Mesothelial cell of epicardium (in vitro differentiated cells): ENCODE results near the gene CA5A. TPM values are rescaled to one million over a fixed set of nuclear protein-coding genes. Genes with fewer than 3 reads are reported as not detected.

Experiments used
- DNase-seq, 2 experiments: peaks; one replicate each; pipeline ENCODE4 v3.0.0; 2021; ENCODE audit warnings: low spot score in 2 of 2; ENCODE audit not compliant: unreplicated experiment in 2 of 2
- H3K27ac Mint-ChIP-seq: 2 replicates; pipeline ENCODE4 v1.8.0; 2021; ENCODE audit warnings: mixed read lengths
- H3K27me3 Mint-ChIP-seq: 2 replicates; pipeline ENCODE4 v1.8.0; 2021; ENCODE audit warnings: low read depth, mixed read lengths
- H3K36me3 Mint-ChIP-seq: 2 replicates; pipeline ENCODE4 v1.8.0; 2021; ENCODE audit warnings: mixed read lengths
- H3K4me1 Mint-ChIP-seq: 2 replicates; pipeline ENCODE4 v1.8.0; 2021; ENCODE audit warnings: mixed read lengths
- H3K4me3 Mint-ChIP-seq: 2 replicates; pipeline ENCODE4 v1.8.0; 2021; ENCODE audit warnings: mild to moderate bottlenecking, moderate library complexity, mixed read lengths
- H3K9me3 Mint-ChIP-seq: 2 replicates; pipeline ENCODE4 v1.8.0; 2021; ENCODE audit warnings: mixed read lengths
- total RNA-seq: library from RNA; stranded (reverse); gene quantifications from 3 replicates; pipeline ENCODE4 v1.2.1, GENCODE V29; 2021
- TF ChIP-seq, protein P1 (sequence below): fragments of 200-600 bp; sonication (generic); IDR thresholded peaks from one replicate; pipeline ENCODE4 v1.5.0; 2021; ENCODE audit warnings: antibody characterized with exemption; ENCODE audit not compliant: unreplicated experiment

Gene CA5A
- total RNA-seq, 1 donor from 2014 or later, result not detected

DNA sequence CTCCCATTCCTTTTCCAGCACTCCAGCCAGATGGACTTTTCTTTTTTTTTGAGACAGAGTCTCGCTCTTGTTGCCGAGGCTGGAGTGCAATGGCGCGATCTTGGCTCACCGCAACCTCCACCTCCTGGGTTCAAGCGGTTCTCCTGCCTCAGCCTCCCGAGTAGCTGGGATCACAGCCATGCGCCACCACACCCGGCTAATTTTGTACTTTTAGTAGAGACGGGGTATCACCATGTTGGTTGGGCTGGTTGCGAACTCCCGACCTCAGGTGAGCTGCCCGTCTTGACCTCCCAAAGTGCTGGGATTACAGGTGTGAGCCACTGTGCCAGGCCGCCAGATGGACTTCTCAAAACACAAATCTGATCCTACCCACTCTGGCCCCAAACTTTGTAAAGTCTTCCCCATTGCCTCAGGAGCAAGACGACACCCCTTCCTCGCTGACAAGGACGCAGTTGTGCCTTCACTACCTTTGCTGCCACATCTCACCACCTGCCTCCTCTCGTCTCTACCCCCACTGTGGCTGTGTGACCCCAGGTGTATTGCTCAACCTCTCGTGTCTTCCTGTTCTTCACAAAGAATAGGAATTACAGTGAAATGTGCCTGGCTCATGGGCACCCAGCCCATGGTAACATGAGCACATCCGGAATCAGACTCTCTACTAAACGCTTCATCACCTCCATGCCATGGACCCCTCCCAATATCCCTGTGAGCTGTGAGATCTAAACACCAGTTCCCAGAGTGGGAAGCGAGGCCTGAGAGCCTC lies 11.2 kb upstream of the CA5A start:
- Mint-ChIP-seq H3K4me3 (no peak overlapping the region), H3K9me3 (no peaks in the 10 kb centered on the region), H3K36me3 (no peaks in the 10 kb centered on the region), H3K27ac (peak overlapping the region; percentile 99), H3K27me3 (no peaks in the 10 kb centered on the region), H3K4me1 (peaks cover 33% of the 10 kb centered on the region)
- DNase-seq, result no peak
- TF ChIP-seq, protein P1, sequence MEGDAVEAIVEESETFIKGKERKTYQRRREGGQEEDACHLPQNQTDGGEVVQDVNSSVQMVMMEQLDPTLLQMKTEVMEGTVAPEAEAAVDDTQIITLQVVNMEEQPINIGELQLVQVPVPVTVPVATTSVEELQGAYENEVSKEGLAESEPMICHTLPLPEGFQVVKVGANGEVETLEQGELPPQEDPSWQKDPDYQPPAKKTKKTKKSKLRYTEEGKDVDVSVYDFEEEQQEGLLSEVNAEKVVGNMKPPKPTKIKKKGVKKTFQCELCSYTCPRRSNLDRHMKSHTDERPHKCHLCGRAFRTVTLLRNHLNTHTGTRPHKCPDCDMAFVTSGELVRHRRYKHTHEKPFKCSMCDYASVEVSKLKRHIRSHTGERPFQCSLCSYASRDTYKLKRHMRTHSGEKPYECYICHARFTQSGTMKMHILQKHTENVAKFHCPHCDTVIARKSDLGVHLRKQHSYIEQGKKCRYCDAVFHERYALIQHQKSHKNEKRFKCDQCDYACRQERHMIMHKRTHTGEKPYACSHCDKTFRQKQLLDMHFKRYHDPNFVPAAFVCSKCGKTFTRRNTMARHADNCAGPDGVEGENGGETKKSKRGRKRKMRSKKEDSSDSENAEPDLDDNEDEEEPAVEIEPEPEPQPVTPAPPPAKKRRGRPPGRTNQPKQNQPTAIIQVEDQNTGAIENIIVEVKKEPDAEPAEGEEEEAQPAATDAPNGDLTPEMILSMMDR, result no peak

GRCh38 chr16:87946596-87947347 lies 10.4 kb upstream of the CA5A start:
- DNase-seq, result no peak
- Mint-ChIP-seq H3K27me3 (no peaks in the 10 kb centered on the region), H3K36me3 (no peaks in the 10 kb centered on the region), H3K27ac (peak overlapping the region; percentile 99), H3K4me1 (peaks cover 28% of the 10 kb centered on the region), H3K4me3 (no peak overlapping the region), H3K9me3 (no peaks in the 10 kb centered on the region)
- TF ChIP-seq, protein P1, result no peak

- Mint-ChIP-seq H3K4me1 (peaks cover 26% of the 10 kb centered on the region), H3K9me3 (no peaks in the 10 kb centered on the region), H3K27me3 (no peaks in the 10 kb centered on the region), H3K4me3 (peak overlapping the region; percentile 55), H3K27ac (peak overlapping the region; percentile 99), H3K36me3 (no peaks in the 10 kb centered on the region)
- TF ChIP-seq, protein P1, result no peak
- peak; percentile 76 to 84 for DNase-seq
Measured at GRCh38 chr16:87945351-87946042, 9.2 kb upstream of the CA5A start.

DNA sequence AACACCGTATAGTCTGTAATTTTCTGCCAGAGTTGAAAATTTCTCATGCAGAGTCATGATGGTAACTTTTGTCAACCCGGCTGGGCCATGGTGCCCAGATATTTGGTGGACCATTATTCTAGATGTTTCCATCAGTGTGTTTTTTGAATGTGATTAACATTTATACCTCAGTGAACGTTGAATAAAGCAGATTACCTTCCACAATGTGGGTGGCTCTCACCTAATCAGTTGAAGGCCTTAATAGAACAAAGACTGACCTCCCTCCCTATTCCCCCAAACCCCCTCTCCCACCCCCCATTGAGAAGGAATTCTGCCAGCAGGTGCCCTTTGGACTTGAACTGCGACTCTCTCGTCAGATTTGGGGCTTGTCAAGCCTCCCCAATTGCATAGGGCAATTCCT lies 6.4 kb upstream of the CA5A start:
- no peak overlapping the region for H3K27ac Mint-ChIP-seq
- no peaks in the 10 kb centered on the region for H3K36me3 Mint-ChIP-seq
- no peak for DNase-seq
- TF ChIP-seq, protein P1, result no peak
- no peak overlapping the region for H3K4me3 Mint-ChIP-seq
- no peaks in the 10 kb centered on the region for H3K27me3 Mint-ChIP-seq
- peaks cover 23% of the 10 kb centered on the region for H3K4me1 Mint-ChIP-seq
- peaks cover 6% of the 10 kb centered on the region for H3K9me3 Mint-ChIP-seq

- DNase-seq, result no peak
- no peaks in the 10 kb centered on the region for H3K36me3 Mint-ChIP-seq
- peaks cover 2% of the 10 kb centered on the region for H3K4me1 Mint-ChIP-seq
- TF ChIP-seq, protein P1, result no peak
- no peaks in the 10 kb centered on the region for H3K27me3 Mint-ChIP-seq
- H3K27ac Mint-ChIP-seq, result peak overlapping the region; percentile 72
- H3K4me3 Mint-ChIP-seq, result no peak overlapping the region
- H3K9me3 Mint-ChIP-seq, result peaks cover 6% of the 10 kb centered on the region
Measured at GRCh38 chr16:87939562-87940423, 3.5 kb upstream of the CA5A start.
